ENCODE results near the gene KCND3.

DNA sequence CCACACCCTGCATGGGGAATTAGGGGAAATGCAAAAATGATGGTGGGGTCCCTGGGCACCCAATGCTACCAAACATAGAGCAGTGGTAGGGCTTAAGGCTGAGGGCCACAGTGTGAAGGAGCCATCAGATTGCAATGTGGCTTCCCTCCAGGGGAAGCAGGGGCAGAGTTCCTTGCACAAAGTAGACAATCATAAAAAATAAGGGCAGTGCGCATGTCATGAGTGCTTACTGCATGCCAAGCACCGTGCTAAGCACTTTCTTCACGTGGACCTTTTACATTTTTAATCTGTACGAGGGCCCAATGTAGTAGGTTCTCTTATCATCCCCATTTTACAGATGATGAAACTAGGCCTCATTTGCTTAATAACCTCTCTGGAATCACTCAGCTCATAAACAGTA, 177.2 kb downstream of the KCND3 start:
- TF ChIP-seq CTCF (IDR thresholded peaks at IDR 0.05) (no peak), EZH2 (IDR thresholded peaks at IDR 0.05) (no peak)

All from neural progenitor cell (in vitro differentiated cells).